ENCODE data around the gene ALLC. TPM values are rescaled to one million over a fixed set of nuclear protein-coding genes. Genes with fewer than 3 reads are reported as not detected.

The ALLC gene
- total and polyA plus RNA-seq, 7 donors = not detected

GRCh38 chr2:3664925-3665324 is 6.9 kb downstream of the ALLC start:
- H3K27ac ChIP-seq = no peak overlapping the region
- no peak for ATAC-seq
- no peak overlapping the region for H3K4me3 ChIP-seq
- H3K27me3 ChIP-seq (ENCODE audit: insufficient read depth in 3 of 3, low read length in 2 of 3) = no peaks in the 10 kb centered on the region
- no peaks in the 10 kb centered on the region for H3K4me1 ChIP-seq
- intact Hi-C loops (cut with DNase I) = no loop called here
- H3K9me3 ChIP-seq = no peaks in the 10 kb centered on the region
- no peaks in the 10 kb centered on the region for H3K36me3 ChIP-seq (ENCODE audit: insufficient read depth in 1 of 2, low read depth in 1 of 2)
- WGBS, 3 donors = 71 to 77% (median 77%) methylated on average over 8 of the region's 8 CpGs
- no peak for DNase-seq
- TF ChIP-seq CTCF (IDR thresholded peaks at IDR 0.05) = no peak

DNA sequence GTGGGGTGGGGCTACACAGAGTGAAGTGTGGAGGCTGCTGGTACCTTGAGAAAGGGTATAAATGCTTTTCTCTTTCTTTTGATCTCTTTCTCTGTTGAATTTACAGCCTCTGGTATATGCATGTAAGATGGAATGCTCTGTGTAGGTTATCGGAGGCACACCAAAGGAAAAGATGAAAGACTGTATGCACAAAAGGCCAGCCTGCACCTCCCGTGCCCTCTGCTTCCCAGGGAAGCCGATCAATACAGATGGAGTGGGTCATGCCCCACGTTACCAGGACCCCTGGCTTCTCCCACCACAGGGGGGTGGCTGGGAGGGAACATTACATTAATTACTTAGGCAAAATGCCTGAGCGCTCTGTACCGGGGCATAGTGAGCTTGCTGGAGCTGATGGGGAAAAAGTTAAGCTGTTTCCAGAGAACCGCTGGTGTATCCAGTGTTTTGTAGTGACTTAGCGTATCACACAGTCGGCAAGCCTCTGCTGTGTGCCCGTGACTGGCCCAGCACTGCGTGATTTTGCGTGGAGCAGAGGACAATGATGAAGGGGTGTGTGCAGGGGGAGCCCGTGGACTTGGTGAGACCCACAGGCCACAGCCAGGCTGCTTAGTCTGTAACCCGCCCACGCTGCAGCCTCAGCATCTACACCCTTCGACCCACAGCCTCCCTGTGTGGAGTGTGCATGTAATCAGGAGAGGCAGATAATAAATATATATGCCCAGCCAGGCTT is 8.0 kb downstream of the ALLC start:
- no peak overlapping the region for H3K27ac ChIP-seq
- intact Hi-C loops (cut with DNase I) = no loop called here
- H3K4me1 ChIP-seq = no peaks in the 10 kb centered on the region
- no peak overlapping the region for H3K4me3 ChIP-seq
- H3K9me3 ChIP-seq = no peaks in the 10 kb centered on the region
- no peak for ATAC-seq
- H3K36me3 ChIP-seq (ENCODE audit: insufficient read depth in 1 of 2, low read depth in 1 of 2) = no peaks in the 10 kb centered on the region
- H3K27me3 ChIP-seq (ENCODE audit: insufficient read depth in 3 of 3, low read length in 2 of 3) = peaks cover 0 to 2% (median 0%) of the 10 kb centered on the region in 3 donors
- no peak for DNase-seq
- WGBS, 3 donors = 84 to 87% (median 85%) methylated on average over 16 of the region's 16 CpGs
- TF ChIP-seq CTCF (IDR thresholded peaks at IDR 0.05) = no peak

DNA sequence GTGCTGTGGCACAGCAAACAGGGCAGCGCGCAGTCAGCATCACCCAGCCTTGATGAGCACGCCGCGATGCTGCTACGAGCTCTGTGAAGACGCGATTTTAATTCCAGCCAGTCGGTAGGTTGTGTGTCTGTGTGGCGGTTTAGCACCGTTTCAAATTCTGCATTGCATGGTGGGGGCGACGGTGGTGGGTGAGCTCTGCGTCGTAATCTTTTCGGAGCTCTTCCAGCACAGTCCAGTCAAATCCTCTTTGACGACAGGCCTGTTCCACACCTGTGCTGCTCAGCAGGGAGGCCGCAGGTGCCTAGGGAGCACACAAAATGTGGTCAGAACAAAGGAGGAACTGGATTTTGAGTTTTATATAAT is 8.6 kb downstream of the ALLC start:
- no peak for ATAC-seq
- intact Hi-C loops (cut with DNase I) = no loop called here
- Histone ChIP-seq H3K9me3 (no peaks in the 10 kb centered on the region), H3K4me1 (no peaks in the 10 kb centered on the region), H3K4me3 (no peak overlapping the region), H3K27ac (no peak overlapping the region), H3K36me3 (ENCODE audit: insufficient read depth in 1 of 2, low read depth in 1 of 2) (no peaks in the 10 kb centered on the region), H3K27me3 (ENCODE audit: insufficient read depth in 3 of 3, low read length in 2 of 3) (peaks cover 0 to 2% (median 0%) of the 10 kb centered on the region in 3 donors)
- WGBS, 3 donors = 70 to 75% (median 71%) methylated on average over 18 of the region's 18 CpGs
- no peak for DNase-seq
- TF ChIP-seq CTCF (IDR thresholded peaks at IDR 0.05) = no peak

- H3K36me3 ChIP-seq (ENCODE audit: insufficient read depth in 1 of 2, low read depth in 1 of 2) = no peaks in the 10 kb centered on the region
- peaks cover 0 to 2% (median 0%) of the 10 kb centered on the region in 3 donors for H3K27me3 ChIP-seq (ENCODE audit: insufficient read depth in 3 of 3, low read length in 2 of 3)
- H3K9me3 ChIP-seq = no peaks in the 10 kb centered on the region
- ATAC-seq (no peak), DNase-seq (no peak)
- TF ChIP-seq CTCF (IDR thresholded peaks at IDR 0.05) = no peak
- no peak overlapping the region for H3K27ac ChIP-seq
- intact Hi-C loops (cut with DNase I) = no loop called here
- H3K4me1 ChIP-seq = no peaks in the 10 kb centered on the region
- 64 to 69% (median 66%) methylated on average over 23 of the region's 23 CpGs for WGBS, 3 donors
- H3K4me3 ChIP-seq = no peak overlapping the region
These were observed 9.2 kb downstream of the ALLC start for GRCh38 chr2:3667151-3667631.

GRCh38 chr2:3669656-3670055 is 11.7 kb downstream of the ALLC start:
- no peaks in the 10 kb centered on the region for H3K36me3 ChIP-seq (ENCODE audit: insufficient read depth in 1 of 2, low read depth in 1 of 2)
- WGBS, 3 donors = 82 to 91% (median 82%) methylated on average over 8 of the region's 8 CpGs
- intact Hi-C loops (cut with DNase I) = no loop called here
- peaks cover 0 to 2% (median 0%) of the 10 kb centered on the region in 3 donors for H3K27me3 ChIP-seq (ENCODE audit: insufficient read depth in 3 of 3, low read length in 2 of 3)
- no peak overlapping the region for H3K4me3 ChIP-seq
- no peak for TF ChIP-seq CTCF (IDR thresholded peaks at IDR 0.05)
- DNase-seq = no peak
- no peaks in the 10 kb centered on the region for H3K9me3 ChIP-seq
- ATAC-seq = no peak
- no peak overlapping the region for H3K27ac ChIP-seq
- H3K4me1 ChIP-seq = no peaks in the 10 kb centered on the region

All from psoas muscle (tissue), 8 donors.